ENCODE results near the gene RNF111. TPM values are rescaled to one million over a fixed set of nuclear protein-coding genes. Genes with fewer than 3 reads are reported as not detected.
A peak's percentile ranks its signal among the peaks of the same experiment; 100 is the strongest.
"Not testable (repeated sequence)": the region's sequence is repeated elsewhere in the genome, so short reads cannot be mapped to it uniquely, and the experiment has no call there.

RNF111 gene
- total and polyA plus RNA-seq, 12 donors = 5.7 to 41.6 (median 24.0) TPM

DNA sequence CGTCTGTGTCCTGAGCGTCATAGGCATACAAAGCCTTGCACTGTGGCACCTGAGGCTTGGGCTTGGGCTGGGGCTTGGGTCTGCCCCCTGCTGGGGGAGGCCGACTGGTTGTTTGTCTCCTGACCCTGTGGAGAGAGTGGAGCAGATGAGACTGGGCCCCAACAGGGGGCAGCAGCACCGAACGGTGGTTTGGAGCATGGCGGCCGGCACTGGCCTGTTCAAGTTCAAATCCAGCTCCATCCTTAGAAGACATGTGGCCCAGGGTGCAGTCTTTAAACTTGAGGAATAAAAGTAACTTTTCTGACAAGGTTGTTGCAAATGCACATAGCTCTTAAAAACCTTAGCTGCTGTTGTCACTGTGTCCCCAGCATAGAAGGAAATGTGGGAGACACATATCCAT lies 150.8 kb downstream of the RNF111 start:
- H3K9me3 ChIP-seq (replicated peaks in 1 of 3) = no peaks in the 10 kb centered on the region
- H3K27me3 ChIP-seq = no peaks in the 10 kb centered on the region
- H3K4me3 ChIP-seq = no peak overlapping the region
- H3K4me1 ChIP-seq (replicated peaks in 1 of 2) = no peaks in the 10 kb centered on the region
- H3K27ac ChIP-seq = no peak overlapping the region
- intact Hi-C loops (cut with DNase I) = no loop called here
- H3K36me3 ChIP-seq (replicated peaks in 1 of 2) = peaks cover 0 to 6% of the 10 kb centered on the region in 2 donors
- WGBS, 4 donors = 72 to 80% (median 75%) methylated on average over 2 to 7 of the region's 7 CpGs
- TF ChIP-seq, protein P1, sequence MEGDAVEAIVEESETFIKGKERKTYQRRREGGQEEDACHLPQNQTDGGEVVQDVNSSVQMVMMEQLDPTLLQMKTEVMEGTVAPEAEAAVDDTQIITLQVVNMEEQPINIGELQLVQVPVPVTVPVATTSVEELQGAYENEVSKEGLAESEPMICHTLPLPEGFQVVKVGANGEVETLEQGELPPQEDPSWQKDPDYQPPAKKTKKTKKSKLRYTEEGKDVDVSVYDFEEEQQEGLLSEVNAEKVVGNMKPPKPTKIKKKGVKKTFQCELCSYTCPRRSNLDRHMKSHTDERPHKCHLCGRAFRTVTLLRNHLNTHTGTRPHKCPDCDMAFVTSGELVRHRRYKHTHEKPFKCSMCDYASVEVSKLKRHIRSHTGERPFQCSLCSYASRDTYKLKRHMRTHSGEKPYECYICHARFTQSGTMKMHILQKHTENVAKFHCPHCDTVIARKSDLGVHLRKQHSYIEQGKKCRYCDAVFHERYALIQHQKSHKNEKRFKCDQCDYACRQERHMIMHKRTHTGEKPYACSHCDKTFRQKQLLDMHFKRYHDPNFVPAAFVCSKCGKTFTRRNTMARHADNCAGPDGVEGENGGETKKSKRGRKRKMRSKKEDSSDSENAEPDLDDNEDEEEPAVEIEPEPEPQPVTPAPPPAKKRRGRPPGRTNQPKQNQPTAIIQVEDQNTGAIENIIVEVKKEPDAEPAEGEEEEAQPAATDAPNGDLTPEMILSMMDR (IDR thresholded peaks at IDR 0.05) = peak in 5 of 6 experiments; percentile 39 to 58 (median 46)
- no peak for TF ChIP-seq POLR2A (IDR thresholded peaks at IDR 0.05)
- DNase-seq = peak; percentile 24 to 61 (median 38)

DNA sequence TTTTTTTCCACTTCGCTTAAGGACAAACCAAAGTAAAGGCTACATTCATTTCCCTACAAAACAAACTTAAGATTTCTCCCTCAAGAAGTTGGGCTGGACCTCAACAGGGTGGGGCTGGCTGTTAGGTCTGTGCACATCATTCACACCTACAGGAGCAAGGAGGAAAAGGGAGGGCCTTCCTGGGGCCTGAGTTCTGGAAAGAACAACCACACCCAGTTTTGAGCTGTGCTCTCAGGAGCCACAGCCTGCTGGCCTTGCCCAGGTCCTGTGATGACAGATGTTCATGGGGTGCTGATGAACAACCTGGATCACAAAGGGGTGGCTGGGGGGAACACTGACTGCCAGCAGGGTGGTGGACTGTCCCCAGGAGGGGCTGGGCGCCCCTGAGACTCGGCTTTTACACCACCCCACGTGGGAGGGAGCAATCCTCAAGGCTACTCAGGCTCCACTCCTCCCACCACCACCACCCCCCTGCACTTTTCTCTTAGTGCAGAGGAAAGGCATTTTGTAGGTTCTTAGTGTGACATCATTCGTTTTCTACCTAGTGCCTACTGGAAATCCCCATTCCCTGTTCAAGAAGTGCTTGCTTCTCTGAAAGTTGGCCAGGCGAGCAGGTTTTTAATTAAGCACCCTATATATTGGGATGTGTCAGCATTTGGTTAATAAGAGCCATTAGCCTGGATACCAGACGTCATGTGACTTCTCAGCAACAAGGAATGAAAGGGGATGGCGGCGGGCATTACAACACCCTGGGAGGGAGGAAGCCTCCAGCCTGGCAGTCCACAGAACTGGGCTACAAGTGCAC lies 153.2 kb downstream of the RNF111 start:
- DNase-seq = no peak
- 86 to 96% (median 89%) methylated on average over 9 of the region's 9 CpGs for WGBS, 4 donors
- H3K9me3 ChIP-seq (replicated peaks in 1 of 3) = no peaks in the 10 kb centered on the region
- H3K27ac ChIP-seq = no peak overlapping the region
- no peaks in the 10 kb centered on the region for H3K27me3 ChIP-seq
- intact Hi-C loops (cut with DNase I) = no loop called here
- no peaks in the 10 kb centered on the region for H3K4me1 ChIP-seq (replicated peaks in 1 of 2)
- H3K36me3 ChIP-seq (replicated peaks in 1 of 2) = peaks cover 0 to 6% of the 10 kb centered on the region in 2 donors
- TF ChIP-seq, protein P1 (IDR thresholded peaks at IDR 0.05) = no peak
- TF ChIP-seq POLR2A (IDR thresholded peaks at IDR 0.05) = no peak
- no peak overlapping the region for H3K4me3 ChIP-seq

- intact Hi-C loops (cut with DNase I) = no loop called here
- no peak overlapping the region for H3K4me3 ChIP-seq
- no peak overlapping the region for H3K27ac ChIP-seq
- WGBS, 4 donors = 95 to 99% (median 97%) methylated on average over 4 to 5 of the region's 5 CpGs
- TF ChIP-seq, protein P1 (IDR thresholded peaks at IDR 0.05) = no peak
- no peak for TF ChIP-seq POLR2A (IDR thresholded peaks at IDR 0.05)
- H3K9me3 ChIP-seq (replicated peaks in 1 of 3) = no peaks in the 10 kb centered on the region
- H3K36me3 ChIP-seq (replicated peaks in 1 of 2) = no peaks in the 10 kb centered on the region
- H3K4me1 ChIP-seq (replicated peaks in 1 of 2) = no peaks in the 10 kb centered on the region
- DNase-seq = no peak
- H3K27me3 ChIP-seq = no peaks in the 10 kb centered on the region
Observed at GRCh38 chr15:59143281-59143680, 155.8 kb downstream of the RNF111 start.

GRCh38 chr15:59144594-59144993 lies 157.1 kb downstream of the RNF111 start:
- peak in 1 of 7 donors; percentile 21 for DNase-seq
- H3K27ac ChIP-seq; H3K4me1 ChIP-seq (replicated peaks in 1 of 2); H3K36me3 ChIP-seq (replicated peaks in 1 of 2); H3K27me3 ChIP-seq; intact Hi-C loops (cut with DNase I); H3K4me3 ChIP-seq; H3K9me3 ChIP-seq (replicated peaks in 1 of 3): not testable (repeated sequence)
- TF ChIP-seq, protein P1 (IDR thresholded peaks at IDR 0.05) = peak in 4 of 6 experiments; percentile 25 to 39 (median 27)
- WGBS, 4 donors = 79 to 90% (median 83%) methylated on average over 10 of the region's 10 CpGs

Other genes with a start within 250 kb of the RNF111 start
- gene ADAM10, start 238.0 kb upstream of the RNF111 start, total RNA-seq = 10 to 100 TPM; 12.3 to 97.9 (median 66.4) TPM
- 10 to 100 TPM in 1 of 3 donors, 1 to 10 TPM in 2; 6.2 to 54.0 (median 9.3) TPM for gene ADAM10, start 238.0 kb upstream of the RNF111 start, polyA plus RNA-seq
- gene MINDY2, start 216.4 kb upstream of the RNF111 start, total RNA-seq = 10 to 100 TPM in 7 of 9 donors, 1 to 10 TPM in 2; 7.7 to 25.1 (median 13.7) TPM
- 1 to 10 TPM; 2.7 to 9.5 (median 5.5) TPM for gene MINDY2, start 216.4 kb upstream of the RNF111 start, polyA plus RNA-seq
- gene SLTM, start 54.0 kb upstream of the RNF111 start, total RNA-seq = 10 to 100 TPM; 31.4 to 80.5 (median 48.9) TPM
- 10 to 100 TPM; 56.6 to 87.0 (median 64.2) TPM for gene SLTM, start 54.0 kb upstream of the RNF111 start, polyA plus RNA-seq
- gene CCNB2, start 117.5 kb downstream of the RNF111 start, total RNA-seq = 10 to 100 TPM in 1 of 9 donors, 1 to 10 TPM in 7, under 1 TPM in 1; 0.88 to 15.4 (median 1.4) TPM
- gene CCNB2, start 117.5 kb downstream of the RNF111 start, polyA plus RNA-seq = 1 to 10 TPM in 1 of 3 donors, under 1 TPM in 2; 0.37 to 1.4 (median 0.48) TPM
- not detected for gene LDHAL6B, start 219.2 kb downstream of the RNF111 start, total RNA-seq
- gene LDHAL6B, start 219.2 kb downstream of the RNF111 start, polyA plus RNA-seq = not detected